Renal cortical epithelial cell (primary cell): ENCODE results near the gene F5. TPM values are rescaled to one million over a fixed set of nuclear protein-coding genes. Genes with fewer than 3 reads are reported as not detected.
"Not testable (repeated sequence)": the region's sequence is repeated elsewhere in the genome, so short reads cannot be mapped to it uniquely, and the experiment has no call there.

Experiments used
- DNase-seq: peaks from one replicate; pipeline ENCODE4 v3.0.0-alpha.2; 2011; ENCODE audit warnings: low read depth
- total RNA-seq: library from RNA; depleted of rRNA; stranded (reverse); fragments of >200 nt; gene quantifications from 2 replicates; pipeline ENCODE4 v1.2.3, GENCODE V29; 2014

F5 gene
- total RNA-seq, 1 donor from 2014 or later: 0.05 TPM

DNA sequence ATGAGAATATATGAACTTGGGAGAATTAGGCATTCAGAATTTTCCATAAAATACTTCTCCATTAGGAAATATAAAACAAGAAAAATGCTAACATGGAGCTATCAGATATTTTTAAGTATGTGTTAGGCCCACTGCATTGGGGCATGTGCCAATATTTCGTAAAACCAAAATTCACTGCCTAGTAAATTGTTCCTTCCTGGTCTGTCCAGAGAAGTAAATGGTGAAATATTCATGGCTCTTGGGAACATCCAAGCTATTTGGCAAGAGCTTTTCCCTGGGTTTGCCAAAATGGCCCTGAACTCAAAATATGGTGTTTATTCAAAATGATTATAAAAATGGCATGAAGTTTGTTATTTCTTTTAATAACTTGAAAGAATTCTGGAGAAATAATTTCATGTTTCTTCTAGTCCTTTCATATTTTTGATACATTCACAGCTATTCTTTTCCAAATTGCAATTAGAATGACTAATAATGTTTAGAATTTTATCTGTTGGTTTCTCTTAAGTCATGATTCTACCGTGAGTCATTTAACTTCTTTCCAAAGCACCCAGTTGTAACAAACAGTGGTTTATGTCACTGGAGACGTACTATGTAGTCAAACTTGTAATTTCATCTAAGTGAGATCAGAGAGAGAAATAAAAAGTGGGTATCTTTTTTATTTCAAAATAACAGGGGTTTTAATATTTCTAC lies 74.8 kb downstream of the F5 start:
- peak; percentile 93 for DNase-seq

DNA sequence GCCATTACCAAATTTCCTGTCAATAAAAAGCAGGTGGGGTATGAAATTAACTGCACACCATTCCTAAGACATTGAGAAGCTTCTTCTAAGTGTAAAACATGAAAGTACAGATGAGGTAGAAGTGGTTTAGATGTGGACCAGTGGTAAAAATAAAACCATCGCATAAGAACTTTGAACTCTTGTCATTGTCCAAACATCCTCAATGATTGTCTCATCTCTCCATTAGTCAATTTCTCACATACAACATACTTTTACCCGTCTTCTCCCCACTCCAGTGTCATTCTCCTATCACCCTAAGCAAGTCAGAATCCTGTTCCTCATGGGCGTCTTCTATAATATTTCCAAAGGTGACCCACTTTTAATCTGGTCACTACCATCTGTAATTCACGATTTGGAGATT lies 76.2 kb downstream of the F5 start:
- DNase-seq: no peak

DNA sequence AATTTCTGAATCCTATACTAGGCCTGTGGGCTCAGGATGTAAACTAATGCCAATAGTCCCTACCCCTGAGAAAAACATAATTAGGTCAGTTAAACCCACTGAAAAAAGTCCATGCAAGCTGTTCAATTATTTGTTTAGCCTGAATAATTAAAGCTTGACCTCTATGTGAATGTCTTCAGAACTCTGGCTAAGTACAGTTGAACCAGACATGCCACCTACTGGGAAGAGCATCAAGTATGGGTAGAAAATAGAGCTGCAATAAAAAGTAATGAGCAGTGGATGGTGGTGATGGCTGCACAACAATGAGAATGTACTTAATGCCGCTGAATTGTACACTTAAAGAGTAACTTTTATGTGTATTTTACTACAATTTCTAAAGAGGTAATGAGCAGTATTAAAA lies 76.9 kb downstream of the F5 start:
- DNase-seq: peak; percentile 61

DNA sequence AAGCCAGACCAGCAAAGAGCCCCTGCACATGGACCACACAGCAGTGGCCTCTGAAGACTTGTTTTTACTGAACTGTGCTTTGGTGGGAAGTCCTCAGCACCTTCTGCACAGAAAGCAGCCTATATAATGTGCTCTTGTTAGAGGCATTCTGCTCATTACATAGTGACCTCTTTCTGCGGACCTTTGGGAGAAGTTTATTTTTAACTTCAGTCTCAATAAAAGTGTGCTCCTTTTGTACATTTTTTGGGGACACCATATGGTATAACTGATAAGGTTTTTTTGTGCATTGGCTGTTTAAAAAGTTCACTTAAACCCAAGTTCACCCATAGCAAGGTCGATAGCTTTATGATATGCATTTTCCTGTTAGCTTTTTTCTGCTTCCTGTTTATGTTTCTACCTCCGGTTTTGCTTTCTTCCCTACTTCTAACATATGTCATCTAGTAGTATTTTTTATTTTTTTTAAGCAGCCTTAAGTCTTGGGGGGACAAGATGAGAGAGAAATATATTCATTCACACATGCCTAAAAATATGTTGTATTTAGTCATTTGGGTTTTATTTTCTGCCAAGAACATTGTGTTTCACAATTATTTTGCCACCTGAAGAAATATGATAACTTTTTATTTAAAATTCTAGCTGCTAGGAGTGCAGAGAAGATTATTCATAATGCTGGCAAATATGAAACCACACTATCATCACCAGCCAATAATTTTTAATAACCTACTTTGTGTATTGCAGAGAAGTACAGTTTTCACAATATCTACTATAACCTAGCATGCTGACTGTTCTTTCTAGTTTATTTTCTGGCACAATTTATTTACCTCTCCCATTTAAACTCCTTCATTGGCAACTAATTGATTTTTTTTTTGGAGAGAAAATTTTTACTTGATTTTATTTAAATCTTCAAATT lies 77.6 kb downstream of the F5 start:
- DNase-seq: no peak

DNA sequence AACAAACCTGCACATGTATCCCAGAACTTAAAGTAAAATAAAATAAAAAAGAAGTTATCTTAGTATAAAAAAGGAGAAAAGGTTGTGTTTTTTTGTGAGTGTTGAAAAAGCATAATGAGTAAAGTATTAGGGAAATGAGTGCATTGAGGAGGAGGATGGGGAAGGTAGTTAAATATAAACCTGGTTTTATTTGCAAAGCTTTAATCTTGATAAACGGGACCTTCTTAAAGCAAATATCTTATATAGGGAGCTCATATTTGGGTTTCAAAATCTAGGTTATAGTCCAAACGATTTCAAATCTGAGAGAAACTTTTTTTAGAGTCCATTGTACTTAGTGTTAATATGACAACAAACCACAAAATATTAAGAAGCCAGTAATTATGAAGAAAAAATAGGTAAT lies 78.9 kb downstream of the F5 start:
- DNase-seq: no peak

DNA sequence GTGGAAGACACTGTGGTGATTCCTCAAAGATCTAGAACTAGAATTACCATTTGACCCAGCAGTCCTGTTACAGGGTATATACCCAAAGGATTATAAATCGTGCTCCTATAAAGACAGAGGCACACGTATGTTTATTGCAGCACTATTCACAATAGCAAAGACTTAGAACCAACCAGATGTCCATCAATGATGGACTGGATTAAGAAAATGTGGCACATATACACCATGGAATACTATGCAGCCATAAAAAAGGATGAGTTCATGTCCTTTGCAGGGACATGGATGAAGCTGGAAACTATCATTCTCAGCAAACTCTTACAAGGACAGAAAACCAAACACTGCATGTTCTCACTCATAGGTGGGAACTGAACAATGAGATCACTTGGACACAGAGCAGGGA lies 82.7 kb downstream of the F5 start:
- not testable (repeated sequence) for DNase-seq

DNA sequence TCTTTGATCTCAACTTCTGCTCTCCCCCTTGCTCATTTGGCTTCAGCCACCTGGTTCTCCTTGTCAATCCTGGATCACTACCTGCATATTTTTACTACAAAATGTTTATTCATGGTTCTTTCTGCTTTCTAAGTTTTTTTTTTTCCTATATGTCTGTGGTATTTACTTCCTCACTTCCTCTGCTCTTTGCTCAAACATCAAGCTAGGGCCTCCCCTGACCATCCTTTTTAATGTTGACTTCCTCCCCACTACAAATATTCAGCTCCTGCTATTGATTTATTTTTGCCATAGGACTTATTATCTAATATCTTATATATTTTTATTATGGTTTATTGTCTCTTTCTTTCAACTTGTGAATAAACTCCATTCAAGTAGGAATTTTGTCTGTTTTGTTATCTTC lies 86.5 kb downstream of the F5 start:
- DNase-seq: no peak

DNA sequence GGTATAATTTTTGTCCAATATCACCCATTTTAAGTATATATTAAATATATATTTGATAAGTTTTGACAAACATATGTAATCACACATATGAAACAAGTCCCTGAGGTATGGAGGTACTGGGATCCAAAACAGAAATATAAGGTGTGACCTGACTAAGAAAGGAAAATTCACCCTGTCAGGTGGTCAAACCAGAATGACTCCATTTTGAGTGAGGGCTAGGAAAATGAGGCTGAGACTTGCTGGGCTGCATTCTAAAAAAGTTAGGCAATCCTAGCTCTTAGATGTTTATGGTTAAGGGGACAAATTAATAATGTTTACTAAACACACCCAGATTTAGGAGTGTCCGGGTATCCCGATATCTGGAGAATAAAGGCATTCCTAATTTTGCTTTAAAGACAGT lies 89.0 kb downstream of the F5 start:
- DNase-seq: no peak

DNA sequence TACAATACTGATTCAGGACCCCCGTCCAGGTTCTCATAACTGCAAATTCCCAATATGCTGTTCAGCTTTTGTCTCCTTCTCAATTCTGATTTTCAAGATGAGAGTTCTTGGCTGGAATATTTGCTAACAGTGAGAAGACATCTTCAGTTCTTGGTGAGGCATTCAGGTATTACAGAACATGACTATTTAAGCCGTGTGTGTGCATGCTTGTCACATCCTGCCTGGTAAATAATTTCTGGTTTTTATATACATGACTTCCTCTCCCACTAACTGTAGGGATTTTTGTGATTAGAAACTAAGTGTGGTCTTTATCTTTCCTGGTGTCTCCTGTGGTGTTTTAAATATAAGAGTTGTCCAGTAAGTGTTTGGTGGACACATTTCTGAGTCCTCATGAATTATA lies 90.4 kb downstream of the F5 start:
- DNase-seq: peak; percentile 66

DNA sequence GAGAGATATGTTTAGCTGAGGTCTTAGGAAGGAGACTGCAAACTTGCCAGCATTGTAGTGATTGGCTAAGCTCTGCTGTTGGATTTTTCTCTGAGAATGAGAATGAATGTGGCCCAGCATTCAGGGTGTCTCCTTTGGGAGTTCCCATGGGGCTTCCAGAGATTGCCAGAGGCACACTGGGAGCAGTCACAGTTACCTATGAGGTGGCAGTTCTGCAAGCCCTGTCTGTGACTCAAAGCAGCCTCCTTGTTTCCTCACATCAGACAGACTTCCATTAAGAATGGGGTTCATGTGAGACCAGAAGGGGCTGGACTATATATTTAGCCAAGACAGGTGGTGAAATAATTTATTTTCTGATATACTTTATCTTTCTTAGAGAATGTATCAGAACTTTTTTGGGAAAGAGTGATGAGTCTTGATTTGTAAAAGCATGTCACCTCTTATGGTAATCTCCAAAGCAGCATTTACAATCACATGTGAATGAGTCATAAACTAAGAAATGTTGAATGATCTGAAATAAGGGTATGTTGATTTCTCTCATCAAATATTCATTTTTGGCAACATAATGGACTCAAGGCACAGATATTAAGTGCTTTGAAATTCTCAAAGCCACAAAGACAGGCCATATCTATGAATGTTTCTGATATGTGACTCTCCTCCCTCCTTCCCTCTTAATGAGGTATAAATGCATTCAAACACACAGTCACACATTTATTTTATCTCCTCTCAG lies 91.1 kb downstream of the F5 start:
- DNase-seq: peak; percentile 71

DNA sequence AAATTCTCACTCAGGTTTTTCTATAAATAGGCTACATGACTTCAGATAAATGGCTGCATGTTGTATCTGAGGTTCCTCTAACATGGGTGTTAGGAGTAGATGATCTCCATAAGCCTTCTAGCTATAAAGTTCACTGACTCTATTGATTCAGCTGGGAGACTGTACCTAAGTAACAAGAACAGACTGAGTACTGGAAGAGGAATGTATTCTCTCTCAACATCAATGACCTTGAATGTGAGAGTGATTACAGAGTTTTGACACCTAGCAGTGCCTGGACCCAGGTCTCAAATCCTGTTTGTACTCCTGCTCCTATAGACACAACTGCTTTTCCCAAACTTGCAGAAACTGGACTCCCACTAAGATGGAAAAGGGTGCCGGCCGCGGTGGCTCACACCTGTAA lies 91.9 kb downstream of the F5 start:
- no peak for DNase-seq

DNA sequence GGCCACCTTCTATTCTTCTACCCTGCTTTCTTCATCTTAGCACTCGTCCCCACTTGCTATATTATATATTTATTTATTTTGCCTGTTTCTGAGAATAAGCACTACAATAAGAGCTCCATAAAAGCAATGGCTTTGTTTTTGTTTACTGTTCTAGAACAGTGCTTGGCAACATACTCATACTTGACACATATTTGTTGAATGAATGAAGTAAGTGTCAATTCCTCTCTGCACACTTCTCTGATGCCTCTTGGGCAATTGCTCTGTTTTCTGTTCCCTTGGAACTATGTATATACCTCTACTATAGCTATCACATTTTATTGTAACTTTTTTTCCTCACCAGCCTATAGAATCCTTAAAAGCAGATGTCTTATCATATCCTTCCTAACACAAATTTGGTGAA lies 93.0 kb downstream of the F5 start:
- no peak for DNase-seq

DNA sequence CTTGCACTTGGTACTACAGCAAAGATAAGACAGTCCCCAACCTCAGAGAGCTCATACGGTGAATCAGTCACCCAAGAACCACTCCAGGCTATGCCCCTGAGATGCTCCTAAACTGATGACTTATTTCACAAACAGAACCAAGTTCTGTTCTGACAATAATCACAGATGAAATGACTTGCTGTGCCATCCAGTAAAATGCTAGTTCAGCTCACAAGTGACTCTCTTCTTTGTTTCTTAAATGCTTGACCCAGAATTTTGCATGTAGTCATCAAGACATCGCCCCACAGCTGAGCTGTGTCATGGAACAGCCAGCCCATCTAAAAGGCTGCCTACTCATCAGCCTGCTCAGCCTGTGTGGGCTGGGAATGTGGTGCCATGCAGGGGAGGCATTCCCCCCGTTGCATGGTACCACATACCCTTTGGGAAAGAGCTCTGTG lies 94.4 kb downstream of the F5 start:
- no peak for DNase-seq

DNA sequence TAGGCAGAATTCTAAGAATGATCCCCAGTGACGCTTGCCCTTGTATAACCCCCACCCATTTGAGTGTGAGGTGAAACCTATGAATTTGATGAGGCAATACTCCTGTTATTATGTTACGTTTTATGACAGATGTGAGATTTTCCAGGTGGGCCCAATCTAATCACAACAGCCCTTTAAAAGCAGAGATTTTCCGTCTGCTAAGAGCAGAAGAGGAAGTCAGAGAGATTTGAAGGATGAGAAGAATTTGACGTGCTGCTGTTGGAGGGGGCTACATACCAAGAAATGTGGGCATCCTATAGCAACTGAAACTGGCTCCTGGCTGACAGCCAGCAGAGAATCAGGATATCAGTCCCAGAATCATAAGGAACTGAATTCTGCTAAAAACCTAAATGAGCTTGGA lies 98.1 kb downstream of the F5 start:
- no peak for DNase-seq

DNA sequence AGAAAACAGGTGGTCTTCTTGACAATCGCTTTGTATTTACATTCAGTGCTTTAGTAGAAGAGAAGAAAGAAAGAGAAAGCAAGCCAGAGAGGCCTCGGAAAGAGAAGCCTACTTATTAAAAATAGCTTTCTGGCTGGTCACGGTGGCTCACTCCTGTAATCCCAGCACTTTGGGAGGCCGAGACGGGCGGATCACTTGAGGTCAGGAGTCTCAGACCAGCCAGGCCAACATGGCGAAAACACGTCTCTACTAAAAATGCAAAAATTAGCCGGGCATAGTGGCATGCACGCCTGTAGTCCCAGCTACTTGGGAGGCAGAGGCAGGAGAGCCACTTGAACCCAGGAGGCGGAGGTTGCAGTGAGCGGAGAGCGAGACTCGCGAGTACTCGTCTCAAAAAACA lies 98.7 kb downstream of the F5 start:
- no peak for DNase-seq

DNA sequence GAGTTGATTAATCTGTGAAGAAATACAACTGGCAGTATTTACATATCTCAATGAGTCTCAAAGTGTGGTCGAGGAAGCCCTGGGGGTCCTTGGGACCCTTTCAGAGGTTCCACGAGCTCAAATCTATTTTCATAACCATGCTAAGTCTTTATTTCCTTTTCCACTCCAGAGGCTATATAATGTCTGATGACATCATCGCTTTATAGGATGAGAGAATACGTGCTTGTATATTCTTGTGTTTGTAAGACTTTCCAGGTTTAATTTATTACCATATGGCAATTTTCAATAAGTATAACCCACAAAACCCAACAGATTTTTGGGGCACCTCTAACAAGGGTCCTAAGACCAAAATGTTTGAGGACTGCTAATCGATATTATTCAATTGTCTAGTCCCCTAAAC lies 99.1 kb downstream of the F5 start:
- no peak for DNase-seq

DNA sequence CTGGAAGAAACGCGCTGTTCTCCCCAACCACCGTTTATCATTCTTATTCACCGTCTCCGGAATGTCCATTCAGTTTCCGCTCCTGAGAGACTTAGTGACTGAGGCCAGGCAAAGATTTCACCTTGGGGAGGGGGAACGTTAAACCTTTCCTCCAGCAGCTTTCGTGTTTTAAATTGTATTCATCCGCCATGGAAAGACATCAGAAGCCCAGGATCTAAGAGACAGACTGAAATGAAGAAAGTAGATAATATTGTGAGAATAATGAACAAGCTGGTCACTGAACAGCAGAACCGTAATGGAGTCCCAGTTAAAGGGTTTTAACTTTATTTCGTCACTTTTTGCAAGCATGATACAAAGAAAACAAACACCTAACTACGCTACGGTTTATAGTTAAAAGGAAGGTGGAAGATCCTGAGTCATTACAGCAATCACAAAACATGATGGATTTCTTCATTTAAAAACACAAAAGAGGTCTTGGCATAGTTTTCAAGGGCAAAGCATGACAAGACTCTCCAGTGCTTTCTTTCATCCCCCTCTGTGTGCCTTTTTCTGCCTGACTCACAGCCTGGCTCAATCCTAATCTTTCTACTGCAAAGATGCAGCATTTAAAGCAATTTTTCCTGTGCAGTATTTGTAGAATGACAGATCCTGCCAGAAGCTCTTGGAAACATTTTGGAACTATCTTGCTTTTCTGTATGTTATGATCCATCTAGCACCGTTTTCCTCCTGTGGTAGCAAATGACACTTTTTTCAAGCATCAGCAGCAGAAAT lies 99.8 kb downstream of the F5 start:
- DNase-seq: peak; percentile 86

DNA sequence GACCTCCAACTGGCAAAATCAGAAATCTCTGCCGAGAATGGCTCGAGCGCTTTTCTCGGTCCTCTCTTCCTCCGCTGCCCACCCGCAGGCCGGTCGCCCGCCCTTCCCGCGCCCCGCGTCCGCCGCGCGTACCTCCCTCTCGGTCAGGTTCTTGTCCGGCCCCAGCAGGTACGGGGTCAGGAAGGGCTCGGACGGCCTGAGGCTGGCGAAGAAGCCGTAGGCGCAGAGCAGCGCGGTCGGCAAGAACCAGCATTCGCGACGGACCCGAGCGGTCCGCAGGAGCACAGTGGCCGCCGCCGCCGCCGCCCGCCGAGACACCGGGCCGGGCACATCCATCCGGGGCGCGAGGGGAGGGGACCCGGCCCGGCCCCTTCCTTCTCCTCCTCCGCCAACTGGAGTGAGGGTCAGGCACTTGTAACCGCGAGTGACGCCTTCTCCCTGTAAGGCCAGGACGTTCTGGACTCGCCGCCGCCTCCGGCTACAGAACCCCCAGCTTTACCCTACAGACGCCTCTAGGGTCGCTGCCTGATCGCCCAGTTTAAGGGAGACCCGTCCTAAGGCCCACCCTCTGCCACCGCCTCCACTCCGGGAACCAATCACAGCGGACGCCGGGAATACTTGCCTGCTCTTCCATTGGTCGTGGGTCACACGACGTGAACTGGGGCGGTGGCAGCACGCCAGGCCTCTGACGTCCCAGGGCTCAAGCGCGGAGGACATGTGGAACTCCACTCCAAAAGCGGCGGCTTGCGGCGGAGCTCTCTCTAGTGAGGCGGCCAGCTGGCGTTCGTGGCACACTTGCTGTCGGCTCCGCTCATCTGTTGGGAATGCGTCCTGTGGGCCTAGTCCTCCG lies 100.6 kb downstream of the F5 start, which contains the start of gene SLC19A2:
SLC19A2 (minus strand) TSS at position 514 of the 850 bp plus-strand sequence; CDS start at position 336, 178 bp downstream.
- peak; percentile 96 for DNase-seq

DNA sequence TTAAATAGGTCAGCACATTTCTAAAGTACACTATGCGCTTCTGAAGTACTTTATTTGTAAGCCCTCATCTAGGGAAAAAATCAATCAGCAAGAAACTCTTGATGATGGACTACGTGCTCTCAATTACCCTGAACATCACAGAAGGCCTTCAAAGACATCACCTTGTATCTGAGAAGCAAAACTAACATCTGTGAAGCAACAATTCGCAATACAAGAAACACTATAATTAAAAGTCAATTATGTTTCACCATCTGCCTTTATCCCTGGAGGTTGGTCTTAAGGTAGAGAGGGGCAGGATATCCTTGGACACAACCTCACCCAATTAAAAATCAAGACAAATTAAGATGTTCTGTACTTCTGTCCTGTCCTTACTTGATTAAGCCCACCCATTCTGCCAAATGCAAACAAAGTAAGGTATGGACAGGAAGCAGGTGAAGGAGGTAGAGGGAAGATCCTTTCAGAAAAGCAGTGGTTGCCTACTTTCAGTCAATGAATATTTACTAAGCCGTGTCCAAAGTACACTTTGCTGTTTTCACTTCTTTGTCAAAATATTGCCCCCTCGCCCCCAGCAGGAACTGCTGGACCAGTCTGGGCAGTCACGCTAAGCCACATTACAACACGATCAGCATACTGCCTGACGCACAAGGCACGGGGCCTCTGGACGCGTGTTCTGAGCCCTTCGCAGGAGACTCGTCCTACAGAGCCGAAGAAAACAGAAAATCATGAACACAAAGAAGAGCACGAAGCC lies 101.4 kb downstream of the F5 start:
- DNase-seq: peak; percentile 55

DNA sequence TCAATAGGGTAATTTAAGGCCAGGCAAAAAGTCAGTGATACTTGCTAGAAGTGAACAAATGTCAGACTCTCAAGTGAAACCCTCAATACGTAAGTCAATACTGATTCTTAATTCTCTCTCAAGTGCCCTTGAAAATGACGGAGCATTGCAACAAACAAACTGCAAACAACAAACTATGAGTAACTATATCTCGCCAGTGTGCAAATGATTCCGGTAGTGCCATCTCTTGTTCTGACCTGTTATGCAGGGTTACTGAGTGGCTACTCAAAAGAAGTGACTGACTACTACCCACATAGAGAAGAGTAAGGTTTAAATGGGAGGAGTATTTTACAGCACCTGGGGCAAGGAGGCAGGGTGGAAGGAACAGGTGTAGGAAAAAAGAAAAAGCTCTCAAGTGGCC lies 102.2 kb downstream of the F5 start:
- peak; percentile 38 for DNase-seq
